Smooth muscle cell (in vitro differentiated cells): ENCODE data around the gene STEAP1B. TPM values are rescaled to one million over a fixed set of nuclear protein-coding genes. Genes with fewer than 3 reads are reported as not detected.

ENCODE experiments used
- DNase-seq: peaks from one replicate; lab custom pipeline; 2025; ENCODE audit not compliant: unreplicated experiment; lab: John Stamatoyannopoulos, UW
- H2AFZ ChIP-seq: fragments of 200-600 bp; sonication (generic); 2 replicates; pipeline ENCODE4 v1.6.0; 2016; ENCODE audit warnings: antibody characterized with exemption, low read depth, mild to moderate bottlenecking
- H3F3A ChIP-seq: fragments of 200-600 bp; sonication (generic); 2 replicates; pipeline ENCODE4 v1.6.0; 2017; ENCODE audit warnings: antibody characterized with exemption, low read depth
- H3K27ac ChIP-seq: fragments of 200-600 bp; sonication (generic); 2 replicates; pipeline ENCODE4 v1.5.1; 2016; ENCODE audit warnings: low read depth, mild to moderate bottlenecking
- H3K27me3 ChIP-seq: fragments of 200-600 bp; sonication (generic); 2 replicates; pipeline ENCODE4 v1.6.1; 2016; ENCODE audit warnings: low read depth, mild to moderate bottlenecking
- H3K36me3 ChIP-seq: fragments of 200-600 bp; sonication (generic); 2 replicates; pipeline ENCODE4 v1.5.1; 2016; ENCODE audit warnings: low read depth
- H3K4me1 ChIP-seq: fragments of 200-600 bp; sonication (generic); 2 replicates; pipeline ENCODE4 v1.5.1; 2016; ENCODE audit warnings: low read depth
- H3K4me2 ChIP-seq: fragments of 200-600 bp; sonication (generic); 2 replicates; pipeline ENCODE4 v1.6.0; 2016; ENCODE audit warnings: mild to moderate bottlenecking
- H3K4me3 ChIP-seq: fragments of 200-600 bp; sonication (generic); 2 replicates; pipeline ENCODE4 v1.5.1; 2016; ENCODE audit warnings: mild to moderate bottlenecking
- H3K79me2 ChIP-seq: fragments of 200-600 bp; sonication (generic); 2 replicates; pipeline ENCODE4 v1.6.0; 2016; ENCODE audit warnings: low read depth, mild to moderate bottlenecking
- H3K9ac ChIP-seq: fragments of 200-600 bp; sonication (generic); 2 replicates; pipeline ENCODE4 v1.6.0; 2016; ENCODE audit warnings: low read depth
- H3K9me3 ChIP-seq: fragments of 200-600 bp; sonication (generic); replicated peaks from 2 replicates; pipeline ENCODE4 v1.5.1; 2016; ENCODE audit warnings: low read depth
- H4K20me1 ChIP-seq: fragments of 200-600 bp; sonication (generic); 2 replicates; pipeline ENCODE4 v1.6.0; 2016; ENCODE audit warnings: low read depth
- WGBS: methylation state at CpG from one replicate; pipeline ENCODE4 v1.1.7; 2016; ENCODE audit warnings: low lambda C conversion rate; 5-methylcytosine and 5-hydroxymethylcytosine counted together
- polyA plus RNA-seq: library from polyadenylated mRNA; unstranded; fragments of >200 nt; fragmentation: Nextera tagmentation; extraction: Ambion mirVana; gene quantifications from 2 replicates; pipeline ENCODE4 v1.2.1, GENCODE V29; 2016
- total RNA-seq: library from RNA; depleted of rRNA; stranded (reverse); fragments of >200 nt; gene quantifications from 2 replicates; pipeline ENCODE4 v1.2.3, GENCODE V29; 2014
- TF ChIP-seq, protein P1 (sequence below): fragments of 200-600 bp; sonication (generic); IDR thresholded peaks from 2 replicates; pipeline ENCODE4 v1.5.1; 2017; ENCODE audit warnings: borderline replicate concordance, mild to moderate bottlenecking, antibody characterized with exemption; ENCODE audit not compliant: insufficient read depth, poor library complexity, severe bottlenecking

Gene STEAP1B
- total and polyA plus RNA-seq, 2 experiments from 2014 or later = 0.40 TPM; not detected in 1

DNA sequence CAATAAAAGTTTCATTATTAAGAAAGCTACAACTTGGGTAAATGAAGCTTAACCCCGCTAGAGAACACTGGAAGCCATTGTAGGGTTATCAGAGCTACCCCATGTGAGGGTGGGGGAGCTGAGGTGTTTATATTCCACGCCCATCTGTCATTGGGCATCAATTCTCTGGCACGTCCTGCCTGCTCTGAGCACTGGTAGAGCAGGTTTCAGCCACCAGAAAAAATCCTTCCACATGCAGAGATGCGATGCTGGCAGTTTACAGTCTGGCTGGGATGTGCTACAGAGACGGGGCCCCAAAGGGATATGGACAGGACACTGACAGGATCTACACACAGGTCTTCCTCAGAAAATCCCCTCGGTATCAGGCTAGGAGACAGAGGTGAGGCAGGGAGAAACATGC lies 127.1 kb downstream of the STEAP1B start:
- 75% methylated on average over 6 of the region's 6 CpGs for WGBS
- H3K27me3 ChIP-seq = peaks cover 8% of the 10 kb centered on the region
- no peak for DNase-seq
- H3K4me3 ChIP-seq = no peak overlapping the region
- H3K36me3 ChIP-seq = no peaks in the 10 kb centered on the region
- no peak overlapping the region for H3K4me2 ChIP-seq
- H2AFZ ChIP-seq = no peak overlapping the region
- no peaks in the 10 kb centered on the region for H3K4me1 ChIP-seq
- H3K9ac ChIP-seq = no peak overlapping the region
- H3F3A ChIP-seq = no peaks in the 10 kb centered on the region
- no peak overlapping the region for H3K27ac ChIP-seq
- H3K79me2 ChIP-seq = no peaks in the 10 kb centered on the region
- H4K20me1 ChIP-seq = no peaks in the 10 kb centered on the region
- H3K9me3 ChIP-seq = no peaks in the 10 kb centered on the region
- TF ChIP-seq, protein P1, sequence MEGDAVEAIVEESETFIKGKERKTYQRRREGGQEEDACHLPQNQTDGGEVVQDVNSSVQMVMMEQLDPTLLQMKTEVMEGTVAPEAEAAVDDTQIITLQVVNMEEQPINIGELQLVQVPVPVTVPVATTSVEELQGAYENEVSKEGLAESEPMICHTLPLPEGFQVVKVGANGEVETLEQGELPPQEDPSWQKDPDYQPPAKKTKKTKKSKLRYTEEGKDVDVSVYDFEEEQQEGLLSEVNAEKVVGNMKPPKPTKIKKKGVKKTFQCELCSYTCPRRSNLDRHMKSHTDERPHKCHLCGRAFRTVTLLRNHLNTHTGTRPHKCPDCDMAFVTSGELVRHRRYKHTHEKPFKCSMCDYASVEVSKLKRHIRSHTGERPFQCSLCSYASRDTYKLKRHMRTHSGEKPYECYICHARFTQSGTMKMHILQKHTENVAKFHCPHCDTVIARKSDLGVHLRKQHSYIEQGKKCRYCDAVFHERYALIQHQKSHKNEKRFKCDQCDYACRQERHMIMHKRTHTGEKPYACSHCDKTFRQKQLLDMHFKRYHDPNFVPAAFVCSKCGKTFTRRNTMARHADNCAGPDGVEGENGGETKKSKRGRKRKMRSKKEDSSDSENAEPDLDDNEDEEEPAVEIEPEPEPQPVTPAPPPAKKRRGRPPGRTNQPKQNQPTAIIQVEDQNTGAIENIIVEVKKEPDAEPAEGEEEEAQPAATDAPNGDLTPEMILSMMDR = no peak

DNA sequence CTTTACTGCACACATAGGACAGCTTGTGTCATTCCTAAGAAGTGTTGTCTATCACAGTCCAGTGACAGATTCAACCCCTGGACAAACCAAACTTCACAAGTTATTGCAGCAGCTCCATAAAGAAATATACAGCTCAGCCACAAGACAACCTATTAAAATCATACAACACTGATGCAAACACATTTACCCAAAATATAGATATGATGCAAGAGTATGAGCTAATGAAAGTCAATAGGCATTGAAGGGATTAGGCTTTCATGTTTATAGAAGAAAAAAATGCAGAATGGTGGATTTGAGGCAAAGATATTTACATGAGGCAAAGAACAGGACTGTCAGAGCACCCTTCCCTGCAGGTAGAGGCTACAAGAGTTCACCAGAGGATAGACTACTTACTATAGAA lies 128.1 kb downstream of the STEAP1B start:
- DNase-seq = no peak
- H2AFZ ChIP-seq = no peak overlapping the region
- peaks cover 8% of the 10 kb centered on the region for H3K27me3 ChIP-seq
- no peaks in the 10 kb centered on the region for H3K36me3 ChIP-seq
- no peaks in the 10 kb centered on the region for H3K4me1 ChIP-seq
- H3F3A ChIP-seq = no peaks in the 10 kb centered on the region
- H3K4me2 ChIP-seq = no peak overlapping the region
- no peaks in the 10 kb centered on the region for H4K20me1 ChIP-seq
- H3K4me3 ChIP-seq = no peak overlapping the region
- H3K9me3 ChIP-seq = no peaks in the 10 kb centered on the region
- no peak overlapping the region for H3K27ac ChIP-seq
- no peaks in the 10 kb centered on the region for H3K79me2 ChIP-seq
- TF ChIP-seq, protein P1 = no peak
- no peak overlapping the region for H3K9ac ChIP-seq

Other genes with a start within 250 kb of the STEAP1B start
- 3.0 and 11.4 TPM in 2 replicates for gene RAPGEF5, start 143.0 kb downstream of the STEAP1B start, total RNA-seq
- 0.96 TPM in 1 of 2 replicates, not detected in the other for gene RAPGEF5, start 143.0 kb downstream of the STEAP1B start, polyA plus RNA-seq
- 4.6 and 19.1 TPM in 2 replicates for gene IL6, start 227.0 kb upstream of the STEAP1B start, total RNA-seq
- 0.31 and 18.1 TPM in 2 replicates for gene IL6, start 227.0 kb upstream of the STEAP1B start, polyA plus RNA-seq